GM10266 (cell line): ENCODE results near the gene NLRP1.

Source experiments
- DNase-seq: peaks from one replicate; pipeline ENCODE4 v3.0.0; 2012; ENCODE audit errors: extremely low spot score
- CTCF ChIP-seq: IDR thresholded peaks from 2 replicates; pipeline ENCODE4 v1.5.1; 2012; ENCODE audit warnings: mild to moderate bottlenecking, low read depth; ENCODE audit not compliant: control insufficient read depth, insufficient read depth; ENCODE audit errors: missing control alignments

Gene NLRP1

GRCh38 chr17:5486206-5487124 lies 97.8 kb downstream of the NLRP1 start, which contains the start of gene MIS12:
TSS of gene MIS12 (plus strand) at chr17:5486566. CDS start at chr17:5488863, 2,297 bp downstream.
- no peak for TF ChIP-seq CTCF
- peak; percentile 96 for DNase-seq

GRCh38 chr17:5485270-5486205 lies 98.8 kb downstream of the NLRP1 start, which contains the start of gene DERL2:
TSS of gene DERL2 (minus strand) at chr17:5486178. CDS start at chr17:5486161, 17 bp downstream.
- TF ChIP-seq CTCF = no peak
- no peak for DNase-seq

- DNase-seq = no peak
- TF ChIP-seq CTCF = no peak
Observed at GRCh38 chr17:5481451-5481850, 102.9 kb downstream of the NLRP1 start.

GRCh38 chr17:5480962-5481361 lies 103.3 kb downstream of the NLRP1 start:
- no peak for TF ChIP-seq CTCF
- DNase-seq = no peak

GRCh38 chr17:5478992-5479391 lies 105.3 kb downstream of the NLRP1 start:
- no peak for TF ChIP-seq CTCF
- DNase-seq = no peak

GRCh38 chr17:5473906-5474305 lies 110.4 kb downstream of the NLRP1 start:
- TF ChIP-seq CTCF = no peak
- DNase-seq = no peak

GRCh38 chr17:5472511-5472910 lies 111.8 kb downstream of the NLRP1 start:
- no peak for TF ChIP-seq CTCF
- no peak for DNase-seq
